Endothelial cell of umbilical vein (primary cell): ENCODE measurements around the gene ANO7.

Source experiments
- EZH2 ChIP-seq: IDR thresholded peaks from 2 replicates; pipeline ENCODE4 v1.6.1; 2012; ENCODE audit warnings: borderline replicate concordance, low read depth, mild to moderate bottlenecking, moderate library complexity, low read length, inconsistent platforms; ENCODE audit not compliant: severe bottlenecking
- POLR2AphosphoS5 ChIP-seq: IDR thresholded peaks from 2 replicates; pipeline ENCODE4 v1.6.1; 2012; ENCODE audit warnings: low read depth, mild to moderate bottlenecking, control low read depth, low read length, moderate library complexity; ENCODE audit not compliant: insufficient read depth

- TF ChIP-seq POLR2AphosphoS5 (no peak), EZH2 (no peak)
Observed at GRCh38 chr2:241202268-241202585, 13.8 kb downstream of the ANO7 start.
